HPDE6-E6E7 (cell line): ENCODE data around the gene TNF.

ENCODE experiments used
- DNase-seq: peaks from one replicate; pipeline ENCODE4 v3.0.0; 2011; ENCODE audit warnings: missing footprints; ENCODE audit errors: extremely low spot score

The TNF gene

DNA sequence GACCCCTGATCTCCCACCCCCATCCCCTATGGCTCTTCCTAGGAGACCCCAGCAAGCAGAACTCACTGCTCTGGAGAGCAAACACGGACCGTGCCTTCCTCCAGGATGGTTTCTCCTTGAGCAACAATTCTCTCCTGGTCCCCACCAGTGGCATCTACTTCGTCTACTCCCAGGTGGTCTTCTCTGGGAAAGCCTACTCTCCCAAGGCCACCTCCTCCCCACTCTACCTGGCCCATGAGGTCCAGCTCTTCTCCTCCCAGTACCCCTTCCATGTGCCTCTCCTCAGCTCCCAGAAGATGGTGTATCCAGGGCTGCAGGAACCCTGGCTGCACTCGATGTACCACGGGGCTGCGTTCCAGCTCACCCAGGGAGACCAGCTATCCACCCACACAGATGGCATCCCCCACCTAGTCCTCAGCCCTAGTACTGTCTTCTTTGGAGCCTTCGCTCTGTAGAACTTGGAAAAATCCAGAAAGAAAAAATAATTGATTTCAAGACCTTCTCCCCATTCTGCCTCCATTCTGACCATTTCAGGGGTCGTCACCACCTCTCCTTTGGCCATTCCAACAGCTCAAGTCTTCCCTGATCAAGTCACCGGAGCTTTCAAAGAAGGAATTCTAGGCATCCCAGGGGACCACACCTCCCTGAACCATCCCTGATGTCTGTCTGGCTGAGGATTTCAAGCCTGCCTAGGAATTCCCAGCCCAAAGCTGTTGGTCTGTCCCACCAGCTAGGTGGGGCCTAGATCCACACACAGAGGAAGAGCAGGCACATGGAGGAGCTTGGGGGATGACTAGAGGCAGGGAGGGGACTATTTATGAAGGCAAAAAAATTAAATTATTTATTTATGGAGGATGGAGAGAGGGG lies 1.9 kb upstream of the TNF start:
- no peak for DNase-seq

DNA sequence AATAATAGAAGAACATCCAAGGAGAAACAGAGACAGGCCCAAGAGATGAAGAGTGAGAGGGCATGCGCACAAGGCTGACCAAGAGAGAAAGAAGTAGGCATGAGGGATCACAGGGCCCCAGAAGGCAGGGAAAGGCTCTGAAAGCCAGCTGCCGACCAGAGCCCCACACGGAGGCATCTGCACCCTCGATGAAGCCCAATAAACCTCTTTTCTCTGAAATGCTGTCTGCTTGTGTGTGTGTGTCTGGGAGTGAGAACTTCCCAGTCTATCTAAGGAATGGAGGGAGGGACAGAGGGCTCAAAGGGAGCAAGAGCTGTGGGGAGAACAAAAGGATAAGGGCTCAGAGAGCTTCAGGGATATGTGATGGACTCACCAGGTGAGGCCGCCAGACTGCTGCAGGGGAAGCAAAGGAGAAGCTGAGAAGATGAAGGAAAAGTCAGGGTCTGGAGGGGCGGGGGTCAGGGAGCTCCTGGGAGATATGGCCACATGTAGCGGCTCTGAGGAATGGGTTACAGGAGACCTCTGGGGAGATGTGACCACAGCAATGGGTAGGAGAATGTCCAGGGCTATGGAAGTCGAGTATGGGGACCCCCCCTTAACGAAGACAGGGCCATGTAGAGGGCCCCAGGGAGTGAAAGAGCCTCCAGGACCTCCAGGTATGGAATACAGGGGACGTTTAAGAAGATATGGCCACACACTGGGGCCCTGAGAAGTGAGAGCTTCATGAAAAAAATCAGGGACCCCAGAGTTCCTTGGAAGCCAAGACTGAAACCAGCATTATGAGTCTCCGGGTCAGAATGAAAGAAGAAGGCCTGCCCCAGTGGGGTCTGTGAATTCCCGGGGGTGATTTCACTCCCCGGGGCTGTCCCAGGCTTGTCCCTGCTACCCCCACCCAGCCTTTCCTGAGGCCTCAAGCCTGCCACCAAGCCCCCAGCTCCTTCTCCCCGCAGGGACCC lies 981 bp upstream of the TNF start:
- DNase-seq = no peak

DNA sequence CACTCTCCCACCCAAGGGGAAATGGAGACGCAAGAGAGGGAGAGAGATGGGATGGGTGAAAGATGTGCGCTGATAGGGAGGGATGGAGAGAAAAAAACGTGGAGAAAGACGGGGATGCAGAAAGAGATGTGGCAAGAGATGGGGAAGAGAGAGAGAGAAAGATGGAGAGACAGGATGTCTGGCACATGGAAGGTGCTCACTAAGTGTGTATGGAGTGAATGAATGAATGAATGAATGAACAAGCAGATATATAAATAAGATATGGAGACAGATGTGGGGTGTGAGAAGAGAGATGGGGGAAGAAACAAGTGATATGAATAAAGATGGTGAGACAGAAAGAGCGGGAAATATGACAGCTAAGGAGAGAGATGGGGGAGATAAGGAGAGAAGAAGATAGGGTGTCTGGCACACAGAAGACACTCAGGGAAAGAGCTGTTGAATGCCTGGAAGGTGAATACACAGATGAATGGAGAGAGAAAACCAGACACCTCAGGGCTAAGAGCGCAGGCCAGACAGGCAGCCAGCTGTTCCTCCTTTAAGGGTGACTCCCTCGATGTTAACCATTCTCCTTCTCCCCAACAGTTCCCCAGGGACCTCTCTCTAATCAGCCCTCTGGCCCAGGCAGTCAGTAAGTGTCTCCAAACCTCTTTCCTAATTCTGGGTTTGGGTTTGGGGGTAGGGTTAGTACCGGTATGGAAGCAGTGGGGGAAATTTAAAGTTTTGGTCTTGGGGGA lies 754 bp downstream of the TNF start:
- DNase-seq = no peak

DNA sequence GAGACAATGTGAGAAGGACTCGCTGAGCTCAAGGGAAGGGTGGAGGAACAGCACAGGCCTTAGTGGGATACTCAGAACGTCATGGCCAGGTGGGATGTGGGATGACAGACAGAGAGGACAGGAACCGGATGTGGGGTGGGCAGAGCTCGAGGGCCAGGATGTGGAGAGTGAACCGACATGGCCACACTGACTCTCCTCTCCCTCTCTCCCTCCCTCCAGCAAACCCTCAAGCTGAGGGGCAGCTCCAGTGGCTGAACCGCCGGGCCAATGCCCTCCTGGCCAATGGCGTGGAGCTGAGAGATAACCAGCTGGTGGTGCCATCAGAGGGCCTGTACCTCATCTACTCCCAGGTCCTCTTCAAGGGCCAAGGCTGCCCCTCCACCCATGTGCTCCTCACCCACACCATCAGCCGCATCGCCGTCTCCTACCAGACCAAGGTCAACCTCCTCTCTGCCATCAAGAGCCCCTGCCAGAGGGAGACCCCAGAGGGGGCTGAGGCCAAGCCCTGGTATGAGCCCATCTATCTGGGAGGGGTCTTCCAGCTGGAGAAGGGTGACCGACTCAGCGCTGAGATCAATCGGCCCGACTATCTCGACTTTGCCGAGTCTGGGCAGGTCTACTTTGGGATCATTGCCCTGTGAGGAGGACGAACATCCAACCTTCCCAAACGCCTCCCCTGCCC lies 1.7 kb downstream of the TNF start:
- no peak for DNase-seq

DNA sequence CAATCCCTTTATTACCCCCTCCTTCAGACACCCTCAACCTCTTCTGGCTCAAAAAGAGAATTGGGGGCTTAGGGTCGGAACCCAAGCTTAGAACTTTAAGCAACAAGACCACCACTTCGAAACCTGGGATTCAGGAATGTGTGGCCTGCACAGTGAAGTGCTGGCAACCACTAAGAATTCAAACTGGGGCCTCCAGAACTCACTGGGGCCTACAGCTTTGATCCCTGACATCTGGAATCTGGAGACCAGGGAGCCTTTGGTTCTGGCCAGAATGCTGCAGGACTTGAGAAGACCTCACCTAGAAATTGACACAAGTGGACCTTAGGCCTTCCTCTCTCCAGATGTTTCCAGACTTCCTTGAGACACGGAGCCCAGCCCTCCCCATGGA lies 2.2 kb downstream of the TNF start:
- no peak for DNase-seq

DNA sequence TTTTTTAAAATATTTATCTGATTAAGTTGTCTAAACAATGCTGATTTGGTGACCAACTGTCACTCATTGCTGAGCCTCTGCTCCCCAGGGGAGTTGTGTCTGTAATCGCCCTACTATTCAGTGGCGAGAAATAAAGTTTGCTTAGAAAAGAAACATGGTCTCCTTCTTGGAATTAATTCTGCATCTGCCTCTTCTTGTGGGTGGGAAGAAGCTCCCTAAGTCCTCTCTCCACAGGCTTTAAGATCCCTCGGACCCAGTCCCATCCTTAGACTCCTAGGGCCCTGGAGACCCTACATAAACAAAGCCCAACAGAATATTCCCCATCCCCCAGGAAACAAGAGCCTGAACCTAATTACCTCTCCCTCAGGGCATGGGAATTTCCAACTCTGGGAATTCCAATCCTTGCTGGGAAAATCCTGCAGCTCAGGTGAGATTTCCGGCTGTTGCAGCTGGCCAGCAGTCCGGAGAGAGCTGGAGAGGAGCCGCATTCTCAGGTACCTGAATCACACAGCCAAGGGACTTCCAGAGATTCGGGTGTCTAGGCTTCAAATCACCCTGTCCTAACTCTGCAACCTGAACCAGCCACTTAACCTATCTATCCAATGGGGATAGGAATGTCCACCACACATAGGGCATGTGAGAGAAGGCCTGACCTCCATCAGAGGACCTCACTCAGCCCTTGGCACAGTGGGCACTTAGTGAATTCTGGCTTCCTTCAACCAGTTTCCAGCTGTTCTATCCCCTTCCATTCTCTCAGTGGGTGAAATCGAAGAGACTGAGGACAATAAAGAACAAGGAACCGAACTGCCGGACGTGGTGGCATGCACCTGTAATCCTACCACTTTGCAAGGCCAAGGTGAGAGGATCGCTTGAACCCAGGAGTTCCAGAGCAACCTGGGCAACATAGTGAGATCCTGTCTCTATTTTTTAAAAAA lies 3.1 kb downstream of the TNF start:
- DNase-seq = no peak

DNA sequence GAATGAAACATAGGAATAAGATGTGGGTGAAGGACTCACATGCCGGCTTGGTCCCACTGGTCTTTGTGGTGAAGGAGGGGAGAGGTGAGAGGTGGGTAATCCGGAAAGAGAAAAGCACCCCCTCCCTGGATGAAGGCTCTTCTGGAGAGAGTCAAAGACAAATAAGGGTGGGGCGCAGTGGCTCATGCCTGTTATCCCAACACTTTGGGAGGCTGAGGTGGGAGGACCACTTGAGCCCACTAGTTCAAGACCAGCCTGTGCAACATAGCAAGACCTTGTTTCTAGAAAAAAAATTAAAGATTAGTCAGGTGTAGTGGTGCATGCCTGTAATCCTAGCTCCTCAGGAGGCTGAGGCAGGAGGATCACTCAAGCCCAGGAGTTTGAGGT lies 3.7 kb downstream of the TNF start:
- no peak for DNase-seq

DNA sequence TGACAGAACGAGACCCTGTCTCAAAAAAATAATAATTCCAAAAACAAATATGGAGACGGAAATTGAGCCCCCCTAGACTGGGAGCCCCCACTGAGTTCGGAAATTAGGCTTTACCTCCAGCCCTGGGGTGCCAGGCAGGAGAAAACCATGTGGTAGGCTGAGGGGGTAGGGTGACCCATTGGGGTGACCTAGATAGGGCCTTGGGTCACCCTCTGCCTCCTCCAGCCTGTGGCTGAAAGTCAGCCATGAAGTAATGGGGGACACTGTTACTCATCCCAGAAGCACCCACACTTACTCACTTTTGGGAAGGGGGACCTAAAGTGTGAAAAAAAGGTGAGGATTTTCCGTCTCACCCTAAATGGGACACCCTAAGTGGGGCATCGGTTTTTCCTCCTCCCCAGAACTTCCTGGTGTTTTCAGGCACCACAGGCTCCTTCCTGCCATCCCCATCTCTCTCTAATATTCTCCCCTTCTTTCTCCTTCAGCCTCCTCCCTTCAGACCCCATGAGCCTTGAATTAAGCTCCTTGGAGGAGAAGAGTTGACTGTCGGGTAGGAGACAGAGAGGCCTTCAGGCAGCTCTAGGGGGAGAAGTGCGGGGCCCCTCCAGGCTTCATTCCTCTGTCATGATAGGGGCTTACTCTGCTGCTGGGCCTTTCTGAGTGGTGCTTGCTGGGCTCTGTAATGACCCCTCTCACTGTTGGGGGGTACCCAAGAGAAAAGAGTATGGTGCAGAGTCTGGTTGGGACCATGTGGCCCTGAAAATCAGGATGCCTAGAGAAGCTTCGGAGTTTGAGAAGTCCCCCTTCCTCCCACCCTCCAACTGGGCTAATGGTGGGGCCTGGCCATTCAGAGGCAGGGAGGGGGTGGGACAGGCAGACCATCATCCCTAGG lies 4.4 kb downstream of the TNF start:
- no peak for DNase-seq

DNA sequence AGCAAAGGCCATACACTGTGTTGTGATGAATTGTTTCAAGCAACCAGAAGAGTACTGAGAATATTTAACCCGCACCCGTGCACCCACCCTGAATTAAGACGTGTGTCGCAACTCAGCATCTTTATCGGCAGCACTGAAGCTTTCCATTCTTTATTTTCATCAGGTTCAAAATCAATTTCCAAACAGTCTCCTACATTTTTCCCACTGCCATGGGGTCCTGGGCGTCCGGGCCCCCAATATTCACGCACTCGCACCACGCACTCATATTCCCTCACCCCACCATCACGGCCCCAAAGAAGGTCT lies 5.0 kb downstream of the TNF start:
- DNase-seq = no peak

DNA sequence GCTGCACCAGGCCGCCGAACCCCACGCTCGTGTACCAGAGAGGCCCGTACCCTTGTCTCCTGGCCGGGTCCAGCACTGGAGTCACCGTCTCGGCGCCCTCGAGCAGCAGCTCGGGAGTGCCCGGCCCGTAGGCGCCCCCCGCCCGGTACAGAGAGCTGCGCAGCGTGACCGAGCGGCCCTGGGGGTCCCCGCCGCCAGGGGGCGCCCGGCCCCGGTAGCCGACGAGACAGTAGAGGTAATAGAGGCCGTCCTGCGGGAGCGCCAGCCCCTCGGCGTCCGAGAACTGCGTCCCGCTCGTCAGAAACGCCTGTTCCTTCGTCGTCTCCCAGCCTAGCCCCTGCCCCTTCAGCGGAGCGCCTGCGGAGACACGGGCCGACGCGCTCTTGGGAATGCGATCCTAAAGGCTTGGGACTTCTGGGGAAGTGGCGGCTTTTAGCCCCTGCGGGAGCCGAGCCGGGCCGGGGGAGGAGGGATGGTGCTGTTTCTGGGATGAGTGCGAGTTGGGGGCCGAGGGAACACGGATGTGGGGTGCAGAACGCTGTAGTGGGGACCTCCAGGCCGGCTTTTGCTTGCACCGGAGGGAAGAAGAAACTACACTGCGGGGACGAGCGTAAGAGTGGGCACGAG lies 5.6 kb downstream of the TNF start:
- peak; percentile 78 for DNase-seq

DNA sequence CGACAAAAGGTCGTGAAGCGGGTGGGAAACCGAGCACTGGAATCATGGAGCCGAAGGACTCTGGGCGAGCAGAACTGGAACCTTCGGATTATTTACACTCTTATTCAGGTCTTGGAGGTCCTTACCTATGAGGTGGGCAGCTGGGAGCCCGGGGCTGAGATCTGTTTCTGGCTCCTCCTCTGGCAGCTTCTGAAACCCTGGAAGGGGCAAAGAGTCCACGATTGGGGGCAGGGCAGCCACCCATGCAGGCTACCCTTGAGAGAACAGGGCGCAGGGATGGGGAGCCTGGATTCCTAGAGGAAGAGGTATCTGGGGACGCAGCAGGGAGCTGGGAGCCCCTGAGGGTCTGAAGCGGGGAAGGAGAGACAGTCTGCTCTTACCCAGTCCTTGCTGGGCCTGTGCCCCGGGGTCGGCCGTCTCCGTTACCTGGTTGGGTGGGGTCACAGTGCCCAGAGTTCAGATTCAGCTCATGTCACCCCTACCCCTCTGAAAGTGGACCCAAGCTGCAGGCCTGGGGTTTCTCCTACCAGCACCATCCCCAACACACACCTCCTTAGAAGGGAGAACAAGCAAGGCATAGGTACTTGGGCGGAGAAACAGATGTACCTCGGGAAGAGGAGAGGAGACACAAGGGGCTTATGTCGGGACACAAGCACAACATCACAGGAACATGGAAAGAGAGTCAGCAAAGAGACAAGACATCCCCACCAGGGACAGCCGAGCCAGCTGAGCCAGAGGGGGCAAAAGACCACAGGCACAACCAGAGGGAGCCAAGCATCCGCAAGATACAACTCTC lies 6.3 kb downstream of the TNF start:
- no peak for DNase-seq

DNA sequence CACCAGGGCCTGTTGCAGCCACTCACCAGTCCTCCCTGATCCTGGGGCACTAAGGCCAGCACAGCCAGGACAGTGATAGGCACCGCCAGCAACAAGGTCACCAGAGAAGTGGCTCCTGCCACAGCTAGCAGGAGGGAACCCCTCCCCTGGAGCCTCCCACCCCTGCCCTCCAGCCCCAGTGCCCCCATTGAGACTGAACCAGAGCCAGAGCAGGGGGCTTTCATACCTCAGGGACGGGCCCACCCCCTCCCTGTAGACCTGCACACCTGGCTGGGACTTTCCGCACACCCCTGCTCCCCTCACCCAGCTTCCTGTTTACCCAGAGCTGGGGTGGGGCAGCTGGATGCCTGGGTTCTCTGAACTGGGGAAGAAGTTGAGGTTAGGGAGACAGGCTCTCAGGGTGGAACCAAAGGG lies 6.9 kb downstream of the TNF start, which contains the start of gene LTB:
Gene LTB (minus strand): TSS at position 195 of the 414 bp plus-strand sequence. CDS start 7 bp downstream, at position 188.
- no peak for DNase-seq

DNA sequence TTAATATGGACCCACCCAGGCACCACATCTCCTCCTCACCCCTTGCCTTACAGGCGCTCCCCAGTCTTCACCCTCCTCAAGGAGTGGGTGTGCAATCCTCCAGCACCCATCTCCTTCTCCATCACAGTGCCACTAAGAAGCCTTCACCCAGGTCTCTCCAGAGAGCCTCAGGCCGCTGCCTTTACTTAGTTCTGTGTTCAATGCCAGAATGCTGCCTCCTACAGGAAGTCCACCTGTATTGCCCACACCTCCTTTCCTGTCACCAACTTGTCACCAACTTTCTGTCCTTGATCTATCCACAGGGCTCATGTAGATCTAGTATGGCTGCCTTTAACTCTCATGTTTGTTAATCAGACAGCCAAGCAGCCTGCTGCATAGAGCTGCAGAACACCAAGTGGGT lies 10.1 kb downstream of the TNF start:
- DNase-seq = no peak

DNA sequence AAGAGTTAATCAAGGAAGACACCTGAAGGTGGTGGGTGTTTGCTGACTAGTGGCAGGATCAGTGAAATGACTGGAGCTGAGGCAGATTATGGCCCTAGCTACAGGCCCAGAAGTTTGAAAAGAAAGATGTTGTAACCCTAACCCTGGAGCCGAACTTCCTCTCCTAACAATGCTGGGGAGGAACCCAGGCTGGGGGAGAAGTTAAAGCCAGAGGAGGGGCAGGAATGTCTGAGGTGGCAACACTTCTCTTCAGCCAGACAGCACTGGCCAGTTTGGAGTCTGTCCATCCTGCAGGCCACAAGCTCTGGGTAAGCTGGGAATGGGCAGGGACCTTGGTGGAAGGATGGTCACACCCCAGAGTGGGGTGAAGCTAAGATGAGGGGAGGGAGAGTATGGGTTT lies 10.6 kb downstream of the TNF start, which contains the start of gene LST1:
Gene LST1 (plus strand): TSS at position 270 of the 400 bp plus-strand sequence. CDS start 1,023 bp downstream, outside the sequence.
- DNase-seq = no peak

DNA sequence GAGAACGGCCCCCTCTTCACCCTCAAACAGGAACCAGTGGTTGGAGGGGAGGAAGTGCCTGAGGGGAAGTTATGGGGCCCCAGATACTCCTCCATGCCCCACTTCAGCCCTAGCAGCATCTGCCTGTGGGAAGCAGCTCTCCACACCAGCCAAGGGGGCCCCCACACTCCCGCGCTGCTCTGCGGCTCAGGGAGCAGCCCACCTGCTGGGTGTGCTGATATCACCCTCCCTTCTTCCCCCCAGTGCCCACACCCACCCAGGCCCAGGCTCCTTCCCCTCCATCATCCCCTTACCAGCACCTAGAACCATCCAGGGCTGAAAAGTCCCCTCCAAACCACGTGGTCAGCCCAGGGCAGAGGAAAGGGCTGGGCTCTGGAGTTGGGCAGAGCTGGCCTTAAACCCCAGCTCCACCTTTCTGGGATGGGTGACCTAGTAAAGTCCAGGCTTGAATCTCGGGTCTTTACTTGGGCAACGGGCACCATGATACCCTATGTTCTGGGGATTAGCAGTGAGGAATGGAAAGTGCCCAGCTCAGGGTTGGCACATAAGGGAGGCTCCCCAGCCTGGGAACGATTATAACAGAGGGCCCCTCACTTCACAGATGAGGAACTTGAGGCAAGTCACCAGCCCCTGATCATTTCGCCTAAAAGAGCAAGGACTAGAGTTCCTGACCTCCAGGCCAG lies 11.4 kb downstream of the TNF start:
- DNase-seq = no peak

DNA sequence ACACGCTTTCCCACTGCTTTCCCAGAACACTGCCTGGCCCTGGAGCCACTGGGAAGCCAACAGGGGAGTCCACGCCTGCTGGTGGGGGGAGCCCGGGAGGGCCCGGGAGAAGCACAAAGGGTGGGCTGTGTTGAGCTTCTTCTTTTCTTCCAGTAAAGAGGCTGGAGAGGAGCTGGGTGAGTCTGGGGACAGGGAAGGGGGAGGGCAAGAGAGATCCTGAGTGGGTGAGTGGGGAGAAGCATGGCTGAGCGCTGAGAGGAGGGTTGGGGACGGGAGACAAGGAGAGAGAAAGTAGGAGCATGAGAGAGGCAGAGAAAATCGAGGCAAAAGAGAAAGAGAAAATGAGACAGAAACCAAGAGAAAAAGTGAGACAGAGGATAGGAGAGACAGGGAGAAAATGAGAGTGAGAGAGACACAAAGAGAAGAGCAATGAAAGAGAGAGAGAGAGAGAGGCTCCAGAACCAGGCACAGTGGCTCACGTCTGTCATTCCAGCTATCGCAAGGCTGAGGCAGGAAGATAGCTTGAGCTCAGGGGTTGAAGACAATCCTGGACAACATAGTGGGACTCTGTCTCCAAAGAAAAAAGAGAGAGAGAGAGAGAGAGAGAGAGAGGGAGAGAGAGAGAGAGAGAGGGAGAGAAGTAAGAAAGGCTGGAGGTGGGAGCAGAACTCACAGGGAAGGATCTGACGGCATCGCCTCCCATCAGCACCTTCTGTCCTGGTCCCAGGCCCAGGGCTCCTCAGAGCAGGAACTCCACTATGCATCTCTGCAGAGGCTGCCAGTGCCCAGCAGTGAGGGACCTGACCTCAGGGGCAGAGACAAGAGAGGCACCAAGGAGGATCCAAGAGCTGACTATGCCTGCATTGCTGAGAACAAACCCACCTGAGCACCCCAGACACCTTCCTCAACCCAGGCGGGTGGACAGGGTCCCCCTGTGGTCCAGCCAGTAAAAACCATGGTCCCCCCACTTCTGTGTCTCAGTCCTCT lies 12.7 kb downstream of the TNF start:
- no peak for DNase-seq
